ENCODE measurements around the gene ADAMTS2. TPM values are rescaled to one million over a fixed set of nuclear protein-coding genes. Genes with fewer than 3 reads are reported as not detected.
"Not testable (repeated sequence)": the region's sequence is repeated elsewhere in the genome, so short reads cannot be mapped to it uniquely, and the experiment has no call there.

ADAMTS2 gene
- total and polyA plus RNA-seq, 4 experiments from 2014 or later = 0.07 TPM; not detected in 3

DNA sequence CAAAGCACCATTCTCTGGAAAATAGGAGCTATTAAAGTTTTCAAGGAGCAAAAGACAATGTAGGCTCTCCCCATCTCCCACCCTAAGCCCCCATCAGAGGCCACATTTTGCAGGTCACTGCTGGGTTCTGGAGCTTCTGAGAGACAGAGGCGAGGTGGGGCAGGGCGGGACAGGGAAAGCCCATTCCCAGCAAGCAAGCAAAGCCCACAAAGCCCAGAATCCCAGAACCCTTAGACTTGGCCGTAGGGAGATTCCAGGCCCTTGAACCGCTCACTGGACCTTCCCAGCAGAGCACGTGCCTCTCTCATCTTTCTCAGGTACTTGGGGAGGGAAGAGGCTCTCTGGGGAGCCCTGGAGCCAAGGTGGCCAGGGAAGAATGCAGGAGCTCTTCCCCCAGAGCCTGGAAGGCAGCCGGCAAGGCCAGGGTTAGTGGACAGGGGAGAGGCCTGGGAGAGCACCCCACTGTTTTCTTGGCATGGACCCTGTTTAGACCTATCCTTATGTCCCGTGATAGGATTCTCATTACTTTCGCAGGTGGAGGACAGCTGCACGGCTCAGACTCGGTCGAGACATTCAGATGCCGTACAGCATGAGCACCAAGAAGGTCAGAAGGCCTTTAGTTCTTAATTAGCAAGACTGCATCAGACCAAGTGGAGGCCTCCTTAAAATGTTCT, 232.7 kb downstream of the ADAMTS2 start:
- intact Hi-C loops (cut with micrococcal nuclease) = no loop called here
- DNase-seq = peak in 1 of 5 donors; percentile 17
- H3K27me3 Mint-ChIP-seq = no peaks in the 10 kb centered on the region
- Histone ChIP-seq H3K4me3 (ENCODE audit: low read length in 2 of 2) (no peak overlapping the region), H3K9me3 (ENCODE audit: control insufficient read depth in 1 of 2, low read length in 2 of 2) (peaks cover 0 to 3% of the 10 kb centered on the region in 2 donors), H3K27ac (ENCODE audit: low read depth, low read length) (no peak overlapping the region), H3K36me3 (ENCODE audit: insufficient read depth, low read length) (no peaks in the 10 kb centered on the region), H3K27me3 (ENCODE audit: insufficient read depth, low read length) (no peaks in the 10 kb centered on the region), H3K4me1 (ENCODE audit: insufficient read depth, low read length) (no peaks in the 10 kb centered on the region)
- peaks cover 3 to 67% (median 47%) of the 10 kb centered on the region in 8 donors for H3K9me3 Mint-ChIP-seq
- H3K4me3 Mint-ChIP-seq = no peak overlapping the region
- POLR2A ChIA-PET (ENCODE audit: partially characterized antibody) = no interaction called here
- no peaks in the 10 kb centered on the region for H3K4me1 Mint-ChIP-seq
- CTCF ChIA-PET (ENCODE audit: partially characterized antibody) = no interaction called here
- H3K27ac Mint-ChIP-seq = no peak overlapping the region
- H3K36me3 Mint-ChIP-seq = peaks cover 0 to 6% of the 10 kb centered on the region in 2 donors

DNA sequence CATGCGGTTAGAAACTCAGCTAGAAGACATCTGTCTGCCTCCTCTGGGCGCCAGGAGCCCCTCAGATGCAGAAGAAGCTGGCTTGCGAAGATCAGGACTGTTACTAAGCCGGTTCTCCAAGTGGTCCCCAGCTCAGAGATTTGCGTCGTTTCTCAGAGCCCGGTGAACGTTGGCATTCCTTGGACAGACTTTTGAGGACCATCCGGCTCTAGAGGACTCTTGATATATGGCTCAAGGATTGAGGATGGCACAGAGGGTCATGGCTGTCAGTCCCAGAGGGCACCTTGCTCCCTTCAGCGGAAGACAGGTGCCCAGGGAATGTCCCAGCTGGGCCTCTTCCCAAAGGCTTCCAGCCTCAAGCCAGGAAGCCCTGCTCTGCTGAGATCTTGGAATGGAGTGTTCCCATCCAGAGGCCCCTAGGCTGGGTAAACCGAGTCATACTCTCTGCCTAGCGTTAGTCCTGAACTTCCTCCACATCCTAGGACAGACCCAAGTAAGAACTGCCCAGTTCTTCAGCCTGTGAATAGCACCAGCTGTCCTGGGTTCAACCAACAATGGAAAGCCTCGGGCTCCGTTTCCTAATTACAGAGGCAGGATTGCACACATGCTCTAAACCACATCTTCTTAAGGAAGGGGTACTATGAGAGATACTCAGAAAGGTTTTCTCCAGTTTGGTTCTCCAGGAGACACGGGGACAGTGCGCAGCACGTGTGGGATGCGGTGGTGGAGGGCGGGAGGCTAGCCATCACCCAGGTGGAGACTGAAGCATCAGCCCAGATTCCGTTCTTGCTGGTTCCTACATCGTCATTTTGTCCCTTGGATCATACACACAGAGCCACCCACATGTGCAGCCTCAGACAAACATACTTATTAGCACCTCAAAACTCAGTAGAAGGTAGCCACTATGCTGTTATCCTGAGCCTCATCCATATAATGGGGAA, 233.7 kb downstream of the ADAMTS2 start:
- H3K4me3 Mint-ChIP-seq = no peak overlapping the region
- no peak overlapping the region for H3K27ac Mint-ChIP-seq
- H3K27me3 ChIP-seq (ENCODE audit: insufficient read depth, low read length) = no peaks in the 10 kb centered on the region
- no peaks in the 10 kb centered on the region for H3K4me1 ChIP-seq (ENCODE audit: insufficient read depth, low read length)
- peaks cover 0 to 3% of the 10 kb centered on the region in 2 donors for H3K9me3 ChIP-seq (ENCODE audit: control insufficient read depth in 1 of 2, low read length in 2 of 2)
- no peak overlapping the region for H3K27ac ChIP-seq (ENCODE audit: low read depth, low read length)
- no peaks in the 10 kb centered on the region for H3K4me1 Mint-ChIP-seq
- no peak overlapping the region for H3K4me3 ChIP-seq (ENCODE audit: low read length in 2 of 2)
- POLR2A ChIA-PET (ENCODE audit: partially characterized antibody) = no interaction called here
- CTCF ChIA-PET (ENCODE audit: partially characterized antibody) = no interaction called here
- peak in 1 of 5 donors; percentile 14 for DNase-seq
- intact Hi-C loops (cut with micrococcal nuclease) = no loop called here
- H3K36me3 ChIP-seq (ENCODE audit: insufficient read depth, low read length) = no peaks in the 10 kb centered on the region
- H3K36me3 Mint-ChIP-seq = peaks cover 3 to 9% of the 10 kb centered on the region in 2 donors
- no peaks in the 10 kb centered on the region for H3K27me3 Mint-ChIP-seq
- peaks cover 3 to 74% (median 52%) of the 10 kb centered on the region in 8 donors for H3K9me3 Mint-ChIP-seq

DNA sequence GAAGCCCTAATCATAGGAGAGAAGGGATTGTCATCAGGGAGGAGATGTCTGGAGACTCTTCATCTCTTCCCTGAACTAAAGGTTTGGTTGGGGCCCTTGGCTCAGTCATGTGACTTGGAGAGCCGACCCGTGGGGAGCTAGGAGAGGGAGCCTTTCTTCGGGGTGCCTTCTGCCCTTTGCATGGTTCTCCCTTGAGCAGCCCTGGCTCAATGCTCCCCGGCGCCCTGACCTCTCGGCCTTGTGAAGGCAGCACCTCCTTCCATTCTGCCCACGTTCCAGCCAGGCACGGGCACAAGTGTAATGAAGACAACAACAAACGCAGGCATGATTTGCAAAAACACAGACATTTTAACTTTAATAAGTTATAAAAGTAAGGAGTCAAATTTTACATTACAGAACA, 234.7 kb downstream of the ADAMTS2 start:
- no peaks in the 10 kb centered on the region for H3K4me1 Mint-ChIP-seq
- intact Hi-C loops (cut with micrococcal nuclease) = no loop called here
- H3K9me3 Mint-ChIP-seq = peaks cover 3 to 69% (median 49%) of the 10 kb centered on the region in 8 donors
- Histone ChIP-seq H3K27me3 (ENCODE audit: insufficient read depth, low read length) (no peaks in the 10 kb centered on the region), H3K36me3 (ENCODE audit: insufficient read depth, low read length) (no peaks in the 10 kb centered on the region), H3K4me1 (ENCODE audit: insufficient read depth, low read length) (no peaks in the 10 kb centered on the region), H3K4me3 (ENCODE audit: low read length in 2 of 2) (no peak overlapping the region), H3K27ac (ENCODE audit: low read depth, low read length) (no peak overlapping the region), H3K9me3 (ENCODE audit: control insufficient read depth in 1 of 2, low read length in 2 of 2) (peaks cover 0 to 3% of the 10 kb centered on the region in 2 donors)
- CTCF ChIA-PET (ENCODE audit: partially characterized antibody) = no interaction called here
- DNase-seq = no peak
- peaks cover 3 to 9% of the 10 kb centered on the region in 2 donors for H3K36me3 Mint-ChIP-seq
- no peak overlapping the region for H3K27ac Mint-ChIP-seq
- POLR2A ChIA-PET (ENCODE audit: partially characterized antibody) = interaction anchor here (0.6 kb wide), 1 partner anchor 13 kb away, joined by 4 read pairs; no protein-coding TSS in a partner anchor
- no peaks in the 10 kb centered on the region for H3K27me3 Mint-ChIP-seq
- no peak overlapping the region for H3K4me3 Mint-ChIP-seq

DNA sequence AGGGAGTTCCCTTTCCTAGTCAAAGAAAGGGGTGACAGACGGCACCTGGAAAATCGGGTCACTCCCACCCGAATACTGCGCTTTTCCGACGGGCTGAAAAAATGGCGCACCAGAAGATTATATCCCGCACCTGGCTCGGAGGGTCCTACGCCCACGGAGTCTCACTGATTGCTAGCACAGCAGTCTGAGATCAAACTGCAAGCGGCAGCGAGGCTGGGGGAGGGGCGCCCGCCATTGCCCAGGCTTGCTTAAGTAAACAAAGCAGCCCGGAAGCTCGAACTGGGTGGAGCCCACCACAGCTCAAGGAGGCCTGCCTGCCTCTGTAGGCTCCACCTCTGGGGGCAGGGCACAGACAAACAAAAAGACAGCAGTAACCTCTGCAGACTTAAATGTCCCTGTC, 244.0 kb downstream of the ADAMTS2 start:
- H3K27ac ChIP-seq (ENCODE audit: low read depth, low read length); H3K9me3 ChIP-seq (ENCODE audit: control insufficient read depth in 1 of 2, low read length in 2 of 2); H3K27me3 ChIP-seq (ENCODE audit: insufficient read depth, low read length); POLR2A ChIA-PET (ENCODE audit: partially characterized antibody); CTCF ChIA-PET (ENCODE audit: partially characterized antibody); H3K36me3 ChIP-seq (ENCODE audit: insufficient read depth, low read length); H3K4me1 ChIP-seq (ENCODE audit: insufficient read depth, low read length); H3K27me3 Mint-ChIP-seq; H3K4me3 Mint-ChIP-seq; H3K4me3 ChIP-seq (ENCODE audit: low read length in 2 of 2); DNase-seq; intact Hi-C loops (cut with micrococcal nuclease); H3K4me1 Mint-ChIP-seq; H3K36me3 Mint-ChIP-seq; H3K27ac Mint-ChIP-seq: not testable (repeated sequence)
- H3K9me3 Mint-ChIP-seq = peaks cover 0 to 42% (median 38%) of the 10 kb centered on the region in 8 donors

DNA sequence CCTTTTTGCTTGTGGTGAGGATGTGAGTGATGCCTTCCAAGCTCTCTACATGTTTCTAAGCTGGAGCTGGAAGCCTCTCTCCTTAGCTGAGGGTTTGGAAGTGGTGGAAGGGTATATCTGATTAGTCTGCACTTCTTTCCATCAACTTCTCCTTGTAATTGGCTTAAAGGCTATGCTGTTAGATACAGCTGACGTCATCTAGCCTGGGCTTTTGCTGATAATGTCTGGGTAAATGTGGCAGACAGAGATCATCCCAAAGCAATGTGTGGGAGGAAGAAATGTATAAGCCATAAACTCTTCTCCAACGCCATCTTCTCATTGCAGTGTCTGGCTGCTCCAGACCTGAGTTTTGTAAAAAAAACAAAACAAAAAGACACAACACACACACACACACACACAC, 255.8 kb downstream of the ADAMTS2 start:
- Histone ChIP-seq H3K27me3 (ENCODE audit: insufficient read depth, low read length) (no peaks in the 10 kb centered on the region), H3K36me3 (ENCODE audit: insufficient read depth, low read length) (no peaks in the 10 kb centered on the region), H3K4me3 (ENCODE audit: low read length in 2 of 2) (no peak overlapping the region), H3K9me3 (ENCODE audit: control insufficient read depth in 1 of 2, low read length in 2 of 2) (peaks cover 0 to 57% of the 10 kb centered on the region in 2 donors), H3K4me1 (ENCODE audit: insufficient read depth, low read length) (no peaks in the 10 kb centered on the region), H3K27ac (ENCODE audit: low read depth, low read length) (no peak overlapping the region)
- POLR2A ChIA-PET (ENCODE audit: partially characterized antibody) = no interaction called here
- CTCF ChIA-PET (ENCODE audit: partially characterized antibody) = no interaction called here
- Mint-ChIP-seq H3K27me3 (no peaks in the 10 kb centered on the region), H3K36me3 (peaks cover 2 to 22% of the 10 kb centered on the region in 2 donors), H3K9me3 (peaks cover 2 to 97% (median 80%) of the 10 kb centered on the region in 8 donors), H3K4me1 (no peaks in the 10 kb centered on the region), H3K27ac (no peak overlapping the region), H3K4me3 (no peak overlapping the region)
- no peak for DNase-seq
- intact Hi-C loops (cut with micrococcal nuclease) = no loop called here

DNA sequence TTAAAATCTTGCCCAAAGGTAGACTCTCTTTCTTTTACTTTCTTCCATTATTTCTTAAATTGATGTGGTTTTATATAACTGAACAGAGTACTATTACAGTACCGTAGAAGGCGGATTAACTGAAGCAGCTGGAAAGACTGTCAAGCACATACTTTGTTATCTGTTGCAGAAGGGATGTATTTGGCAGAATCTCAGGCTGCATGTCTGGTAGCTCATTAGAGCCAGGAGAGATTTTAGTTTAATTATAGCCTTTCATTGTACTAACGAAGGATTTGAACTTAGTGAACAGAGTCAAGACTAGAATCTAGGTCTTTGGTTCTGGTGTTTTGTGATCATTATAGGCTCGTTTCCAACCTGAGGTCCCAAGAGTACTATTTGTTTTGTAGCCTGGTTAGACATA, 264.5 kb downstream of the ADAMTS2 start:
- Histone ChIP-seq H3K4me1 (ENCODE audit: insufficient read depth, low read length) (no peaks in the 10 kb centered on the region), H3K27me3 (ENCODE audit: insufficient read depth, low read length) (no peaks in the 10 kb centered on the region), H3K27ac (ENCODE audit: low read depth, low read length) (no peak overlapping the region), H3K9me3 (ENCODE audit: control insufficient read depth in 1 of 2, low read length in 2 of 2) (peaks cover 16 to 78% of the 10 kb centered on the region in 2 donors), H3K4me3 (ENCODE audit: low read length in 2 of 2) (no peak overlapping the region), H3K36me3 (ENCODE audit: insufficient read depth, low read length) (peaks cover 30% of the 10 kb centered on the region)
- Mint-ChIP-seq H3K4me3 (no peak overlapping the region), H3K9me3 (peaks cover 3 to 97% (median 86%) of the 10 kb centered on the region in 8 donors), H3K27ac (no peak overlapping the region), H3K27me3 (no peaks in the 10 kb centered on the region), H3K36me3 (peaks cover 59 to 61% of the 10 kb centered on the region in 2 donors), H3K4me1 (no peaks in the 10 kb centered on the region)
- ChIA-PET POLR2A (ENCODE audit: partially characterized antibody) (no interaction called here), CTCF (ENCODE audit: partially characterized antibody) (no interaction called here)
- DNase-seq = no peak
- intact Hi-C loops (cut with micrococcal nuclease) = no loop called here

DNA sequence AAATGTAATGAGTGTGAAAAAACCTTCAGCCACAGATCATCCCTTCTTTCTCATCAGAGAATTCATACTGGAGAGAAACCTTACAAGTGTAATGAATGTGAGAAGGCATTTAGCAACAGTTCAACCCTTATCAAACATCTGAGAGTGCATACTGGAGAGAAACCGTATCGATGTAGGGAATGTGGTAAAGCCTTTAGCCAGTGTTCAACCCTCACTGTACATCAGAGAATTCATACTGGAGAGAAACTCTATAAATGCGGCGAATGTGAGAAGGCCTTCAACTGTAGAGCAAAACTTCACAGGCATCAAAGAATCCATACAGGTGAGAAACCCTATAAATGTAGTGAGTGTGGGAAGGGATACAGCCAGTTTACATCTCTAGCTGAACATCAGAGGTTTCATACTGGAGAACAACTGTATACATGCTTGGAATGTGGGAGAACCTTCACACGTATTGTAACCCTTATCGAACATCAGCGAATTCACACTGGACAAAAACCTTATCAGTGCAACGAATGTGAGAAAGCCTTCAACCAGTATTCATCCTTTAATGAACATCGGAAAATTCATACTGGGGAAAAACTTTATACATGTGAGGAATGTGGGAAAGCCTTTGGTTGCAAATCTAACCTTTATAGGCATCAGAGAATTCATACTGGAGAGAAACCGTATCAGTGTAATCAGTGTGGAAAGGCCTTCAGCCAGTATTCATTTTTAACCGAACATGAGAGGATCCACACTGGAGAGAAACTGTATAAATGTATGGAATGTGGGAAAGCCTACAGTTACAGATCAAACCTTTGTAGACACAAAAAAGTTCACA, 265.9 kb downstream of the ADAMTS2 start:
- DNase-seq = no peak
- H3K27me3 ChIP-seq (ENCODE audit: insufficient read depth, low read length) = no peaks in the 10 kb centered on the region
- H3K4me1 Mint-ChIP-seq = no peaks in the 10 kb centered on the region
- H3K9me3 ChIP-seq (ENCODE audit: control insufficient read depth in 1 of 2, low read length in 2 of 2) = peaks cover 16 to 72% of the 10 kb centered on the region in 2 donors
- peaks cover 3 to 94% (median 83%) of the 10 kb centered on the region in 8 donors for H3K9me3 Mint-ChIP-seq
- intact Hi-C loops (cut with micrococcal nuclease) = no loop called here
- POLR2A ChIA-PET (ENCODE audit: partially characterized antibody) = no interaction called here
- H3K4me3 Mint-ChIP-seq = no peak overlapping the region
- no peaks in the 10 kb centered on the region for H3K4me1 ChIP-seq (ENCODE audit: insufficient read depth, low read length)
- H3K36me3 ChIP-seq (ENCODE audit: insufficient read depth, low read length) = peaks cover 30% of the 10 kb centered on the region
- CTCF ChIA-PET (ENCODE audit: partially characterized antibody) = no interaction called here
- H3K36me3 Mint-ChIP-seq = peaks cover 67 to 70% of the 10 kb centered on the region in 2 donors
- no peak overlapping the region for H3K27ac ChIP-seq (ENCODE audit: low read depth, low read length)
- H3K27ac Mint-ChIP-seq = no peak overlapping the region
- no peaks in the 10 kb centered on the region for H3K27me3 Mint-ChIP-seq
- no peak overlapping the region for H3K4me3 ChIP-seq (ENCODE audit: low read length in 2 of 2)

Data from CD4-positive, alpha-beta memory T cell (primary cell).